Effector CD8-positive, alpha-beta T cell (primary cell): ENCODE results near the gene PGAP3.
"Not testable (repeated sequence)": the region's sequence is repeated elsewhere in the genome, so short reads cannot be mapped to it uniquely, and the experiment has no call there.

Experiments
- DNase-seq: peaks from one replicate; lab custom pipeline; 2025; lab: John Stamatoyannopoulos, UW

The PGAP3 gene

GRCh38 chr17:39715375-39716072 is 27.7 kb upstream of the PGAP3 start:
- no peak for DNase-seq

- DNase-seq = no peak
These were observed 26.4 kb upstream of the PGAP3 start for GRCh38 chr17:39714234-39714633.

DNA sequence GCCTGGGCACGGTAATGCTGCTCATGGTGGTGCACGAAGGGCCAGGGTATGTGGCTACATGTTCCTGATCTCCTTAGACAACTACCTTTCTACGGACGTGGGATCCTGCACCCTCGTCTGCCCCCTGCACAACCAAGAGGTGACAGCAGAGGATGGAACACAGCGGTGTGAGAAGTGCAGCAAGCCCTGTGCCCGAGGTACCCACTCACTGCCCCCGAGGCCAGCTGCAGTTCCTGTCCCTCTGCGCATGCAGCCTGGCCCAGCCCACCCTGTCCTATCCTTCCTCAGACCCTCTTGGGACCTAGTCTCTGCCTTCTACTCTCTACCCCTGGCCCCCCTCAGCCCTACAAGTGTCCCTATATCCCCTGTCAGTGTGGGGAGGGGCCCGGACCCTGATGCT is 24.0 kb upstream of the PGAP3 start:
- DNase-seq = no peak

- not testable (repeated sequence) for DNase-seq
These were observed 23.2 kb upstream of the PGAP3 start for GRCh38 chr17:39711071-39711470.

- DNase-seq = no peak
These were observed 22.4 kb upstream of the PGAP3 start for GRCh38 chr17:39709998-39710964.

DNA sequence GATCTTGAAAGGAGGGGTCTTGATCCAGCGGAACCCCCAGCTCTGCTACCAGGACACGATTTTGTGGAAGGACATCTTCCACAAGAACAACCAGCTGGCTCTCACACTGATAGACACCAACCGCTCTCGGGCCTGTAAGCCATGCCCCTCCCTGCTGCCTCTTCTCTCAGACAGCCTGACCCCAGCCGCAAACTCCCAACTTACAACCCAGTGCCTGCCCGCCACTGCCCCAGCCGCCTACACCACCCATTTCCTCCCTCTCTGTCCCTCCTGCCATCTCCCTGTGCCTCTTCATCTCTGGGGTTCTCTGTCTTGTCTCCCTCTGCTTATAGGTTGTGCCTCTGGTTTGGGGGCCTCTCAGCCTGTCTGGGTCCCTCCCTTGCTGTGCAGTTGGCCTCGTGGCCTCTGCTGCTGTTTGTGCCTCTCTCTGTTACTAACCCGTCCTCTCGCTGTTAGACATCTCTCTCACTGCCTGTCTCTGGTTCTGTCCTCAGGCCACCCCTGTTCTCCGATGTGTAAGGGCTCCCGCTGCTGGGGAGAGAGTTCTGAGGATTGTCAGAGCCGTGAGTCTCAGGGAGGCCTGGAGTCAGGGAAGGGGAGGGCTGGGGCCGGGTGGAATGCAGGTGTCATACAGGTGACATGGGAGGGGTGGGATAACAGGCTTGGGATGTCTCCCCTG is 21.6 kb upstream of the PGAP3 start:
- no peak for DNase-seq

DNA sequence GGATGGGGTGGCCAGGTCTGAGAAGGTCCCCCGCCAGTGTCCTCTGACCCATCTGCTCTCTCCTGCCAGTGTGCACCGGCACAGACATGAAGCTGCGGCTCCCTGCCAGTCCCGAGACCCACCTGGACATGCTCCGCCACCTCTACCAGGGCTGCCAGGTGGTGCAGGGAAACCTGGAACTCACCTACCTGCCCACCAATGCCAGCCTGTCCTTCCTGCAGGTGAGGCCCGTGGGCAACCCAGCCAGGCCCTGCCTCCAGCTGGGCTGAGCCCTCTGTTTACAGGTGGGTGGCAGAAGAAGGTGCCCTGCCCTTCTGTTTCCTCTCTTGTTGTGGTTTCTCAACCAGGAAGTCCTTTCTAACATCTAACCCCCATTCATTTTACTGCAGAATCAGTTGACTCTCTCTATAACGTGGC is 19.1 kb upstream of the PGAP3 start:
- no peak for DNase-seq

GRCh38 chr17:39706383-39706782 is 18.5 kb upstream of the PGAP3 start:
- no peak for DNase-seq

GRCh38 chr17:39705786-39706348 is 18.0 kb upstream of the PGAP3 start:
- DNase-seq = no peak

- no peak for DNase-seq
These were observed 17.1 kb upstream of the PGAP3 start for GRCh38 chr17:39704821-39705551.

- DNase-seq = no peak
These were observed 16.1 kb upstream of the PGAP3 start for GRCh38 chr17:39703913-39704312.

DNA sequence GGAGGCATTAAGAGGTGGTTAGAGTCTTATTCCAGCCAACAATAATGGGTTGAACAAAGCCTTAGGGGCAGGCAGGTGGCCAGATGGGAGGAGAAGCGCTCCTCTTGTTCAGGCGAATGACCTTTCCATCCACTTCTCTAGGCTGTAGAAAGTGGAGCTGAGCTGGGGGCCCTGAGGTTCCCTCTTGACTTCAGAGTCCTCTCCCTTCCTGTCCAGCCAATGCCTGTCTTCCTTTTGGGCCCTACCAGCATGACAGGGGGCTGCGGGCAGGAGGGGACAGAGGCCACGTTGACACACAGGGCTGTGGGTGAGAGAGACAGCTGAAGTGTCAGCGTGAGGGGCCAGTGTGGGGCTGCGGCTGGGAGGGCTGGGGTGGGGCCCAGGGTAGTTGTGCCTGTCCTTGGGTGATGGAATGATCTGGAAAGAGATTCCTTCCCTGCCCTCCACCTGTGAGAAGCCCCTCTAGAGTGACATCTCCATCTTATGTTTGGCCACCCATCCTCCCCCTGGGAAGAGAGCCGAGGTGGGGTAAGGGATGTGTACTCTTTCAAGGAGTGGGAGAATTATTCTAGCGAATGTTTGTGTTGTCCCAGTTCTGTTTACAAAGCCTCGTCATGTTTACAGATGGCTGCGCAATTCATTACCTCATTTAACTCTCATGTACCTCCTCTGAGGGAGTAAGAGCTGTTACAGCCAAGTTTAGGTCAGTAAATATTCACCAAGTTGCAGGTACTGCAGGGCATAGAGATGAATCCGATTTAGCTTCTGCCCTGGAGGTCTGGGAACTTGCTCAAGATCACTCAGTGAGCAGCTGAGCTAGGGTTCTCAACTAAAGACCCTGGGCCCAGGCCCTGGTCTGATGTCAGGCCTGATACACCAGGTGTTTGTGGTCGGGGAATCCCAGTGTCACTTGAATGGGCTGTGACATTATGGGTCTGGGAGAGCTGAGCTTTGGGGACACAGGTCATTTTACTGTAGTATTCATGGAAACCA is 15.3 kb upstream of the PGAP3 start:
- no peak for DNase-seq

DNA sequence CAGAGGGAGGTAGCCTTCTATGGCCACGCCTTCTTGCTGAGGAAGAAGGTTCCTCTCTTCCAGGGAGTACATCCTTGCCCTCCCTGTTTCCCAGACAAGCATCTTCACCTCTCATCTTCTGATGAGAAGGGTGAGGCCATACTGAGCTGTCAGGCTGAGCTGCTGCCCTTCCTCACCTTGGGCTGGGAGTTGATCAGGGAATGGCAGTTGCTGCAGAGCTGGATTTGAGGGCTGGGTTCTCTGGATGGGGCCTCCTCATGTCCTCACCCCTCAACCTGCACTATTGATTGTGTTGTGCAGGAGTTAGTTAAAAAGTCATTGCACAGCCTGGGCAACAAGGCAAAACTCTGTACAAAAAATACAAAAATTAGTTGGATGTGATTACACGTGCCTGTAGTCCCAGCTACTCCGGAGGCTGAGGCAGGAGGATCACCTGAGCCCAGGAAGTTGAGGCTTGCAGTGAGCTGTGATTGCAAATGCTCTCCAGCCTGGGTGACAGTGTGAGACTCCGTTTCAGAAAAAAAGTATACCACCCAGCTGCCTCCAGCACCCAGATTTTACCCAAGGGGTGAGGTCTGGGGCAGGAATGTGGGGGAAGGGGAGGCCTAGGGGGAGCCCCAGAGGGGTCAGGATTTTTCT is 14.0 kb upstream of the PGAP3 start:
- DNase-seq = no peak

DNA sequence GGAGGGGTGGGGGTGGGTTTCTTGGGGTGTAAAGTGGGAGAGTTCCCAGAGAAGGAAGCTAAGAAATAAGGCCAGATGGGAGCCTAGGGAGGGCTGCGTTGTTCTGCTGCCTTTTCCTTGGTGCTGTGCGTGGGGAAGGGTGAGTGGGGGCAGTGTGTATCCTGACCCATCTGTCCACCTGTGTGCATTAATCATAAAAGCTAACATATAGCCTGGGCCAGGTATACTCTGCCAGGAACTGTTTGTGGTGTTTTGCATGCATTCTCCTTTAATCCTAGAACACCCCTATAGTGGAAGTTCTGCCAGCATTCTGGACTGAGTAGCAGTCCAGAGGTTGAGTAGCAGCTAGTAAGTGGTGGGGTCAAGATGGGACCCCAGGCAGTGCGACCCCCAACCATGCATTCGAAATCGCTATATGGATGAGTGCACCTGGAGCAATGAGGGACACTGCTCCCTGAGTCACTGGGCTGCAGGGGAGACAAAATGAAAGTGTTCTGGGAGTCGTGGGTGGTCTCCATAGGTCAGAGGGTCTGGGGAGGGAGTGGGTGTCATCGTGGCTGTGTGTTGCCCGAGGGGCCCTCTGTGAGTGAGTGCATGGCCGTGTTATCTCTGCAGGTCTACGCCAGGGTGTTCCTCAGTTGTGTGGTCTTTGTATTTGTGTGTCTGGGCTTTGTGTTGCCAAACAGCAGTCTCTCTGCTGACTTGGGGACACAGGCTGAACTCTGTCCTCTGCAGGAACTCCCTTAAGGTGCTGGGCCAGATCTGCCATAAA is 13.3 kb upstream of the PGAP3 start:
- DNase-seq = no peak

GRCh38 chr17:39700148-39700987 is 12.5 kb upstream of the PGAP3 start:
- DNase-seq = no peak

DNA sequence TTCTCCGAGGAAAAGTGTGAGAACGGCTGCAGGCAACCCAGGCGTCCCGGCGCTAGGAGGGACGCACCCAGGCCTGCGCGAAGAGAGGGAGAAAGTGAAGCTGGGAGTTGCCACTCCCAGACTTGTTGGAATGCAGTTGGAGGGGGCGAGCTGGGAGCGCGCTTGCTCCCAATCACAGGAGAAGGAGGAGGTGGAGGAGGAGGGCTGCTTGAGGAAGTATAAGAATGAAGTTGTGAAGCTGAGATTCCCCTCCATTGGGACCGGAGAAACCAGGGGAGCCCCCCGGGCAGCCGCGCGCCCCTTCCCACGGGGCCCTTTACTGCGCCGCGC is 11.9 kb upstream of the PGAP3 start, which contains the start of gene ERBB2:
Gene ERBB2, plus strand, starts transcription at position 247 of the 330 bp plus-strand sequence. CDS start 175 bp downstream, outside the sequence.
- DNase-seq = no peak

- not testable (repeated sequence) for DNase-seq
These were observed 11.4 kb upstream of the PGAP3 start for GRCh38 chr17:39699157-39699817.
